OCI-LY1 (cell line): ENCODE measurements around the gene PTPMT1.

Source experiments
- H2AFZ ChIP-seq: fragments of 200-600 bp; sonication (generic), shearing (Covaris generic); 2 replicates; pipeline ENCODE4 v1.6.0; 2014; ENCODE audit warnings: antibody characterized with exemption, mild to moderate bottlenecking, low read length
- H3F3A ChIP-seq: fragments of 200-600 bp; sonication (generic), shearing (Covaris generic); 2 replicates; pipeline ENCODE4 v1.6.0; 2014; ENCODE audit warnings: mild to moderate bottlenecking, antibody characterized with exemption, low read length, moderate library complexity; ENCODE audit not compliant: insufficient read depth
- H3K27ac ChIP-seq: fragments of 200-600 bp; sonication (generic); 2 replicates; pipeline ENCODE4 v1.5.1; 2014; ENCODE audit warnings: low read length, mixed run types, mild to moderate bottlenecking, low read depth; ENCODE audit not compliant: poor library complexity, severe bottlenecking
- H3K27me3 ChIP-seq: fragments of 200-600 bp; sonication (generic); 2 replicates; pipeline ENCODE4 v1.6.0; 2014; ENCODE audit warnings: antibody characterized with exemption, mild to moderate bottlenecking, low read length, moderate library complexity; ENCODE audit not compliant: insufficient read depth
- H3K36me3 ChIP-seq: fragments of 200-600 bp; sonication (generic); 2 replicates; pipeline ENCODE4 v1.6.1; 2014; ENCODE audit warnings: mild to moderate bottlenecking, antibody characterized with exemption, low read length, moderate library complexity, mixed read lengths; ENCODE audit not compliant: insufficient read depth
- H3K4me1 ChIP-seq: fragments of 200-600 bp; sonication (generic); 2 replicates; pipeline ENCODE4 v1.5.1; 2014; ENCODE audit warnings: mild to moderate bottlenecking, low read length, moderate library complexity; ENCODE audit not compliant: insufficient read depth, severe bottlenecking
- H3K4me2 ChIP-seq: fragments of 200-600 bp; sonication (generic), shearing (Covaris generic); 2 replicates; pipeline ENCODE4 v1.6.1; 2014; ENCODE audit warnings: low read length
- H3K4me3 ChIP-seq: fragments of 200-600 bp; sonication (generic); 2 replicates; pipeline ENCODE4 v1.5.1; 2014; ENCODE audit warnings: low read length, low read depth, mild to moderate bottlenecking, mixed read lengths; ENCODE audit not compliant: poor library complexity, severe bottlenecking
- H3K79me2 ChIP-seq: fragments of 200-600 bp; shearing (Covaris generic); 2 replicates; pipeline ENCODE4 v1.6.1; 2016; ENCODE audit warnings: mixed run types, low read length, mixed read lengths; ENCODE audit not compliant: insufficient read depth
- H3K9ac ChIP-seq: fragments of 200-600 bp; sonication (generic), shearing (Covaris generic); 2 replicates; pipeline ENCODE4 v1.6.1; 2014; ENCODE audit warnings: mild to moderate bottlenecking, low read length, mixed read lengths
- H3K9me2 ChIP-seq: fragments of 200-600 bp; sonication (generic), shearing (Covaris generic); 2 replicates; pipeline ENCODE4 v1.6.1; 2014; ENCODE audit warnings: low read depth, mild to moderate bottlenecking, low read length, mixed read lengths
- H3K9me3 ChIP-seq: fragments of 200-600 bp; shearing (Covaris generic); 2 replicates; pipeline ENCODE4 v1.6.1; 2014; ENCODE audit warnings: low read length, mixed read lengths
- H4K20me1 ChIP-seq: fragments of 200-600 bp; sonication (generic), shearing (Covaris generic); 2 replicates; pipeline ENCODE4 v1.6.0; 2016; ENCODE audit warnings: mild to moderate bottlenecking, low read length; ENCODE audit not compliant: insufficient read depth
- CTCF ChIP-seq: fragments of 200-600 bp; sonication (generic), shearing (Covaris generic); IDR thresholded peaks from 2 replicates; pipeline ENCODE4 v1.5.1; 2017; ENCODE audit warnings: mild to moderate bottlenecking, antibody characterized with exemption, low read length, moderate library complexity, mixed read lengths
- EZH2 ChIP-seq: fragments of 200-600 bp; sonication (generic), shearing (Covaris generic); IDR thresholded peaks from 2 replicates; pipeline ENCODE4 v1.8.0; 2017; ENCODE audit warnings: borderline replicate concordance, mixed run types, mild to moderate bottlenecking, antibody characterized with exemption, low read length, moderate library complexity, mixed read lengths

PTPMT1 gene

GRCh38 chr11:47565340-47566148, at the start of gene PTPMT1:
Gene PTPMT1 (plus strand): TSS chr11:47565599. CDS start chr11:47565623, 24 bp downstream.
- H4K20me1 ChIP-seq = no peaks in the 10 kb centered on the region
- 0 out of 2 replicates have a peak within 1 kb of the TSS, but pooled peaks have one; percentile 45 for H2AFZ ChIP-seq
- H3K9ac ChIP-seq = peak within 1 kb of the TSS; percentile 86
- H3K4me2 ChIP-seq = peak within 1 kb of the TSS; percentile 93
- peaks cover 21% of the 10 kb centered on the region for H3K79me2 ChIP-seq
- H3K27me3 ChIP-seq = no peaks in the 10 kb centered on the region
- 0 out of 2 replicates have a peak, but pooled peaks cover 5% of the 10 kb centered on the region for H3F3A ChIP-seq
- peak within 1 kb of the TSS; percentile 87 for H3K4me3 ChIP-seq
- no peaks in the 10 kb centered on the region for H3K9me2 ChIP-seq
- no peaks in the 10 kb centered on the region for H3K9me3 ChIP-seq
- no peak for TF ChIP-seq EZH2
- no peak for TF ChIP-seq CTCF
- peak within 1 kb of the TSS; percentile 65 for H3K27ac ChIP-seq
- peaks cover 21% of the 10 kb centered on the region for H3K36me3 ChIP-seq
- H3K4me1 ChIP-seq = peaks cover 23% of the 10 kb centered on the region

GRCh38 chr11:47516155-47516554, 49.2 kb upstream of the PTPMT1 start:
- Histone ChIP-seq H3F3A (no peaks in the 10 kb centered on the region; the same call in 1 of the 2 replicates), H3K9ac (no peak overlapping the region), H3K79me2 (peaks cover 94% of the 10 kb centered on the region), H4K20me1 (no peaks in the 10 kb centered on the region), H3K4me1 (peaks cover 75% of the 10 kb centered on the region), H3K27ac (peak overlapping the region; percentile 11), H3K27me3 (no peaks in the 10 kb centered on the region), H3K4me3 (no peak overlapping the region), H3K9me3 (no peaks in the 10 kb centered on the region), H2AFZ (no peak overlapping the region), H3K4me2 (no peak overlapping the region), H3K36me3 (peaks cover 3% of the 10 kb centered on the region; the same call in 1 of the 2 replicates), H3K9me2 (no peaks in the 10 kb centered on the region)
- TF ChIP-seq CTCF = no peak
- no peak for TF ChIP-seq EZH2

GRCh38 chr11:47516984-47517853, 48.2 kb upstream of the PTPMT1 start:
- no peak for TF ChIP-seq CTCF
- no peak for TF ChIP-seq EZH2
- H3K27ac ChIP-seq = peak overlapping the region; percentile 62
- H3K9ac ChIP-seq = no peak overlapping the region
- H3F3A ChIP-seq = no peaks in the 10 kb centered on the region; the same call in 1 of the 2 replicates
- peaks cover 91% of the 10 kb centered on the region for H3K79me2 ChIP-seq
- H2AFZ ChIP-seq = no peak overlapping the region
- no peaks in the 10 kb centered on the region for H3K9me2 ChIP-seq
- no peaks in the 10 kb centered on the region for H3K9me3 ChIP-seq
- no peak overlapping the region for H3K4me2 ChIP-seq
- no peak overlapping the region for H3K4me3 ChIP-seq
- peaks cover 3% of the 10 kb centered on the region; the same call in 1 of the 2 replicates for H3K36me3 ChIP-seq
- H3K4me1 ChIP-seq = peaks cover 66% of the 10 kb centered on the region
- no peaks in the 10 kb centered on the region for H4K20me1 ChIP-seq
- H3K27me3 ChIP-seq = no peaks in the 10 kb centered on the region
